NCI-H2196 (cell line): ENCODE measurements around the gene POLR1C.
"Not testable (repeated sequence)": the region's sequence is repeated elsewhere in the genome, so short reads cannot be mapped to it uniquely, and the experiment has no call there.

Source experiments
- DNase-seq: peaks from one replicate; lab custom pipeline; 2025; ENCODE audit not compliant: unreplicated experiment; lab: John Stamatoyannopoulos, UW

The POLR1C gene

DNA sequence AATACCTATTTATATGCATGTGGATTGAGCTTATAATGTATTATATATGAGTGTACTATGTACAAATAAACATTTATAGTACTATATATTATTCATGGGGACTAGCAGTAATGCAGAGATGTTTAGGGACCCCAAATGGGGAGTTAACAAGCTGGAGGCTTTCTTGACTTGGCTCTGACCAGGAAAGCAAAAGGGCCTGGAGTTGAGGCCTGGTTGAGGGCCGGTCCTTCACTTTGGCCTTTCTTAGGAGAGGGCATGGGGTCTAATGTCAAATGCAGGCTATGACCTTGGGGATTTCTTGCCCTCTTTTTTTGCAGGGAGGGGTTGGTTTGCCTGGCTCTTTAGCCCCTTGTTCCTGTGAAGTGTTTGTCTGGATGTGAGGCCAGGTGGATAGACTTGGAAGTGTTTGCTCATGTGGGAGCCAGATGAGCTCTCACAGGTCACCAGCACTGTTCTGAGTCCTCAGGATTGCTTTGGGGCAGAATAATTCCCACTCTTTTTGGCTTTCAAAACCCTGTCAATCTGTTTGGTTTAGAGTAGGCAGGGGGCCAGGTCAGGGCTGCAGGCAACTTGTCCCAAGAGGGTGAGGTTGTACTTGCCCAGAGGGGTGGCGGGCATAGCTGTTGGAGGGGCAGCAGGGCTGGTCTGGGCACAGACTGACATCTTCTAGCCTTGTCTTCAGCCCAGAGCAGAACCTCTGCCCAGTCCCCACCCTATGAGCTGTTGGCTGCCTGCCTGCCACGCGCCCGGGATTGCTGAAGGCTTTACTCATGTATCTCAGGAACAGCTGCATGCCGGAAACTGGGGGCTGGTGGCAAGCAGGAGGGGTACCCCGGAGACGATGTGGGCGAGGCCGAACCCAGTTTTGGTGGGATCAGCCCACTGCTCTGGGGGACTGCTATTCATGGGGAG lies 24.9 kb upstream of the POLR1C start:
- peak; percentile 66 for DNase-seq

DNA sequence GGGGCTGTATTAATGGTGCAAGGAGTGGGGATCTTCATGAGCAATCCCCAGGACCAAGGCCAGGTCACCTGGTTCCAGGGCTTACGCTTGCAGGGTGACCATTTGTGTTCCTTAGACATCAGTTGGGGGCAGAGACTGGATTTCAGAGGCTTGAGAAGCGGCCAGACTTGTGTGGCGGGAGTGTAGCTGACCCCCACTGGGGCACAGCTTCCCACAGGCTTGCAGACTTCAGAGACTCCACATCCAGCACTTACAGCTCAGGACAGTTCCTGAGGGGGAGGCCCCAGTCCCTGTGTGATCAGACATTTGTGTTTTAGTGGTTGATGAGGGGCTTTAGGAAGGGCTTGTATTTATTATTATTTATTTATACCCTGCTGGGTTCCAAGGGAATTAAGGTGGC lies 24.2 kb upstream of the POLR1C start:
- DNase-seq, result no peak

DNA sequence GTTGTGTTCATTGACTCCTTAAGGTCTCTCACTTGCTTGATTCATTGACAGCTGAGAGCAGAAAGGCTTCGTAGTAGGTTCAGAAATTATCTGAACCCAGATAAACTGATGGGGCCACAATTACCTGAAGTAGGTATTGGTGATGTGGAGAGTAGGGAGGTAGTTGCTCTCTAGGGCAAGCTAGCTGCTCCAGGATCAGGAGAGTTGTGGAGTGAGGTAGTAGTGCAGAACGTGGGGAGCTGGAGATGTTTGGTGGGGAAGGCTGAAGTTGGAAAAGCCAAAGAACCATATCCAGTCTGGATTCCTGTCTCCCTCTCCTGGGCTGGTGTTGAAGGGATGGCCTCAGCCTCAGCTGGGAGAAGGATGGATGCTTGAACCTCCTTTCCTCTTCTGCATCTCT lies 23.7 kb upstream of the POLR1C start:
- DNase-seq, result no peak

DNA sequence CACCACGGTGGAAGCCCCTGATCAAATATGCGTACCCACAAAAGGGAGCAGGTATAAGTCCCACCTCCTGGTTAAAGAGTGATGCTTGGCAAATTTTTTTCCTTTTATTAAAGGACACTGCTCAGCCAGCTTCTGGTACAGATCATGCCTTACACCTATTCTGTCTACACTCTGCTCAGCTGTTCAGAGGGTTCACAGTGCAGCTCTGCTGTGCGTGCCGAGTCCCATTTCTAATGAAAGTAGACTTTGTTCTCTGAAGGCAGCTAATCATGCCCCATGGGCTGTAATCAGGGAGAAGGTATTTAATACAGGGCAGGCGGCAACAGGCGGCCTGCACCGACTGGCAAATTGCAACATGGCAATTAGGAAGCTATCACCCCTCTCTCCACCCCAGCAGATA lies 23.1 kb upstream of the POLR1C start:
- no peak for DNase-seq

DNA sequence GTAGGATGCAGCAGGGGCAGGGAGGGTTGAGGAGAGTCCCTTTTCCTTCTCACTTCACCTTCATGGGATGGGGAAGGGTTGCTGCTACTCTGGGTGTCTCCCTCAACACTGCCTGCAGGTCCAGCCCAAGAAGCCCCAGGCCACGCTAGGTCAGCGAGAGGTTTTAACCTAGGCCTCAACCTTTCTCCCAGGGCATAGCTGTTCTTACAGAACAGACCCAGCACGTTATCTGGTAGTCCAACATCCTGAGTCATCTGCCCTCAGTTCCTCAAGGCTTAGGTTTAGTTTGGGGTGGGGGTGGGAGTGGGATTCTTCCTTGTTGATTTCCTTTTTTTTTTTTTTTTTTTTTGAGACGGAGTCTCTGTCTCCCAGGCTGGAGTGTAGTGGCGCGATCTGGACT lies 22.6 kb upstream of the POLR1C start:
- no peak for DNase-seq

DNA sequence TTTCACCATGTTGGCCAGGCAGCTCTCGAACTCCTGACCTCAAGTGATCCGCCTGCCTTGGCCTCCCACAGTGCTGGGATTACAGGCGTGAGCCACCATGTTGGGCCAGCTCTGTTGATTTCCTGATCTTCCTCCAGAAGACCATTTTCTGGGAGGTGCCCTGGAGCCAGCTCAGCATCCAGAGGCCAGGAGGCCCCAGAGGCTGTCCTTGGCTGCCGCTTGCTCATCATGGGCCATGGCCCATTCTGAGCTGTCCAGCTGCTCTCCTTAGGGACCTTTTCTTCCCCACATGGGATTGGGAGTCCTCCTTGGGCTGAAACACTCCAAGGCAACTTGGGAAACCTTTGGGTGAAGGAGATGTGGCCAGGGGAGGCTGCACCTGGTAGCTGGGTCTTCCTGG lies 22.1 kb upstream of the POLR1C start:
- DNase-seq, result no peak

DNA sequence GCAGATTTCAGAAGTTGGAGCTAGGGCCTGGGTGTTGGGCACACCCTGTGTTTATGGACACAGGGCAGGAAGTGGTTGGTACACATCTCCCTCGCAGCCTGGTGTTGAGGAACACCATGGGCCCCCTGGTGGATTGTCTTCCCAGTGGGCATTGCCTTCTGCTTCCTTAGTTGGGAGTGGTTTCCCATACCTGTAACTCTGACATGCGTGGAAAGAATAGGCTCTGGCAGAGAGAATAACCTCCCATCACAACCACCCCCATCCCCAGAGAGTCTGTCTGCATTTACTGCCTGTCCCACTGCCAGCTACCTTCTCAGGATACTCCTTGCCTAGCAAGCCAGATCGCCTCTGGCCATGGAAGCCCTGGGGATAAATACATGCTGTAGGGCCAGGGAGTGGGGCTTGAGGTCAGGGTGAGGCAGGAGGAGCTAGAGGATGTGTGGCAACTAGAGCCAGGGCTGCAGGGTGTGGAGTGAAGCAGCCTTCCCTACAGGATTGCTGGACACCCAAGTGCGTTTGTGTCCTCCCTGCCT lies 21.4 kb upstream of the POLR1C start:
- DNase-seq, result no peak

DNA sequence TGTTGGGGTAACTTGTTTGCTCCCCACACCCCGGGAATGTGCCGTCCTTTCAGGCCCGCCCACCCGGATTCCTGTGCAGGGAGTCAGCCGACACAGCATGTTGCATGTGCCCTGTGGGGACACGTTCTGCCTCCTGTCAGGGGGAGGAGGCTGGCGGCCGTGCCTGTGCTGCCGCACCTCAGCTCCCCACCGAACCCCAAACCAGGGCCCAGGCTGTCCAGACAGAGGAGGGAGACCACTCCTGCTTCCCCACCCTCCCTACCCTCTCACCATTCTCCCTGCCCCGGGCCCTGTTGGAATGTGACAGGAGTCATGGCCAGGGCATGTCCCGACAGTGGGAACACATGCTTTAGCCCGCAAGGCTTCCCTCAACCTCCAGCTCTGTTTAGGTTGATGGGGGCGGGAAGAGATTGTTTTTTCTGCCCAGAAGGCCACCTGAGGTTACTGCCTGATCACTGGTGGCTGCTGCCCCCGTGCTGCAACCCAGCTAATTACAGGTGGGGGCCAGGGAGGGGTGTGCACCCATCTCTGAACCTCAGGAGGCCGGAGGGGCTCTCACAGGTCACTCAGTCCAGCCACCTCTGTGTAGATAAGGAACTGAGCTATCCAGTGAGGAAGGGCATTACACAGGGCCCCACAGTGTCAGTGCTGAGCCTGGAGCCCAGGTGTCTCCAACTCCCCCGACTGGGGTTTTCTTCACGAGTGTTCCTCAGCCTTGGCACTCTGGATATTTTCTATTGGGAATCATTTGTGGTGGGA lies 20.3 kb upstream of the POLR1C start:
- peak; percentile 36 for DNase-seq

DNA sequence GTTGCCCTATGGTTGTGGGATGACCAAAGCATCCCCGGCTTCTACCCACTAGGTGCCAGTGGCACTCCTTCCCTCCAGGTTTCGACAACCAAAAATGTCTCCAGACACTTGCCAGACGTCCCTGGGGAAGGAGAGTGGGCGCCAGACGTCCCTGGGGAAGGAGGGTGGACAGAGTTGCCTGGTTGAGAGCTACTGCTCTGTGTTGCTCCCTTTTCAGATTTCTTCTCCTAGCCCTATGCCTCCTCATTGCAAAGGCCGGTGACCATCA lies 19.8 kb upstream of the POLR1C start:
- no peak for DNase-seq

DNA sequence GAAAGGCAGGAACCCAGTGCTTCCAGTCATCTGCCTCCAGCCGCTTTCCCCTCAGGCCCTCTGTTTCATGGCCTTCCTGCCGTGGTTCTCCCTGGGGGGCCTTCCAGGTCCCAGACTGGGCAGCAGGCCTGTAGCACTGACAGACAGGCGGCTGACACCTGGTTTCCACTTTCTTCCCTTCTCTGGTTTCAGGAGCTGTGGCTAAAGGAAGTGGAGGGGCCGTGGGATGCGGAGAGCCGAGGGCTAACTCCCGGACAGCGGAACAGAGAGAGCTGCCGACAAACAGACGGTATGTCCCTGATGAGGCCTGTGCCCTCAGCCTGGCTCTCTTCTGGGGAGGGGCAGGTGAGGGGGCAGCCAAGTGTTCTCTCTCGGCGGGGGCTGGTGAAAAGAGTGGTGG lies 19.2 kb upstream of the POLR1C start:
- no peak for DNase-seq

DNA sequence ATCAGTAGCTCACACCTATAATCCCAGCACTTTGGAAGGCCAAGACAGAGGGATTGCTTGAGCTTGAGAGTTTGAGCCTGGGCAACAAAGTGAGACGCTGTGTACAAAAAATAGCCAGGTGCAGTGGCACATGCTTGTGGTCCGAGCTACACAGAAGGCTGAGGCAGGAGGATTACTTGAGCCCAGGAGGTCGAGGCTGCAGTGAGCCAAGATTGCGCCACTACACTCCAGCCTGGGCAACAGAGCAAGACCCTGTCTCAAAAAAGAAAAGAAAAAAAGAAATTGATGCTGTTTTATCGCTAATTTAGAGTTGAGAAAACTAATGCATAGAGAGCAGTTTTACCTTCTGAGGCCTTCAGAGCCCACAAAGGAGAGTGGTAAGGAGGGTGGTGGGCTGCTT lies 18.6 kb upstream of the POLR1C start:
- not testable (repeated sequence) for DNase-seq

DNA sequence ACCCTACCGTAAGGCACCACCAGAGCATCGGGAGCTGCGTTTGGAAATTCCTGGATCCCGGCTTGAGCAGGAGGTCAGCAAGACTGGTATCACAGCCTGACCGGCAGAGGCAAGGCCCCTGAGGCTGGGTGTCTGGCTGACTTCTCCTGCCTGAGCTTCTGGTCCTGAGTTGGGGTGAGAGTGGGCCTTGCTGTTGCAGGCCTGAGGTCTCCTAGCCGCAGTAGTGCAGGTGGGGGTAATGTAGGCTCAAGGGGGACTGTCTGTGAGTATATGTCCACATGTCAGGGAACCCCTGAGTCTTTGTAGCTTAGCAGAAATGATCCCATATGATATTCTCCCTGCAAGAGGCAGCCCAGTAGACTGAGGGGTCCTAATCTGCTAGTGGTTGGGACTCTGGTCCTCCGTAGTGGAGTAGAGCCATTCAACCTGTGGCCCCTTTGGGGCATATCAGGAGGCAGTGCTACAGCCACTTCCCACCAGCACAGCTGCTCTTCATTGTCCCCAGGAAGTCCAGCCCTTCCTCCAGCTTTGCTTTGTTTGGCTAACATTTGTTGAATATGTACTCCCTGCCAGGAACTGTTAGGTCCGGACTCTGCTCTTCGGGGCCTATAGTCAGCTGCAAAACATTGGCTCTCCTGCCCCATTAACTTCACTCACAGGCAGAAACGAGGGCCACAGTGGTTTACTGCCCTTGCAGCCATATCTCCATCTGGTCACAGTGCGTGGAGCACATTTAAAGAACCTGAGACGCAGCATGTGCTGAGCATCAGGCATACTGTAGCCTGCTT lies 17.7 kb upstream of the POLR1C start:
- DNase-seq, result no peak

DNA sequence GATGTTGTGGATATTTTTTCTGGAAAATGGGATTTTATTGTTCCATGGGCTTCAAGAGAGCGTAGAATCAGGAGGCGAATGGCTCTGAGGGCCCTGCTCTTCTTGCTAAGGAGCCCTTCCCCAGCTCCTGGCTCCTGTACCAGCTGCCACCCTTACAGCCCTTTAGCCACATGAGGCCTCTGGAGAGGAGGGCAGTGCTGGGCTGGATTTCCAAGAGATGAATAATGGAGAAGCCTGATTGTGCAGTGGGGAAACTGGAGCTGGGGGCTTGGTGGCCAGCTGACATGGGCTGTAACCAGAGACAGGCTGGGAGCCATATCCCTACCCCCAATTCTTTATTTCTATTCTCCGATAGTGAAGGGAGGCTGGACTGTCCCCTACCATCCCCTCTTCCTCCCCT lies 16.0 kb upstream of the POLR1C start:
- DNase-seq, result no peak

DNA sequence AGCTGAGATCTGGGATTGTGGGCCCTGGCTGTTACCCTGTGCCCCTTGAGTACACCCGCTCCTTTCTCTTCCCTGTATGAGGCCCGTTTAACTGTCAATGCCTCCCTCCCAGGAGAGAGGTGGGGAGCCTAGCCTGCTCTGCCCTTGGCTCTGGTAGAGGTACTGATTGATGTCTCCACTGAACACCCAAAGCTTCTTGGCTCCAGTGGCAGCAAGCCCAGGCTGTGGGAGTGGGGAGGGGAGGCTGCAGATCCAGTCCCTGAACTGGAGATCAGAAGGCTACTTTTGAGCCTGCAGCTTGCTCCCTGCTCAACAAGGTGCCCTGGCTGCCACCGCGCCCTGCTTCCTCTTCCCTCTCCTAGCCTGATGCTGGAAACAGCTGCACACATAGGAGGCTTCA lies 14.2 kb upstream of the POLR1C start:
- no peak for DNase-seq

DNA sequence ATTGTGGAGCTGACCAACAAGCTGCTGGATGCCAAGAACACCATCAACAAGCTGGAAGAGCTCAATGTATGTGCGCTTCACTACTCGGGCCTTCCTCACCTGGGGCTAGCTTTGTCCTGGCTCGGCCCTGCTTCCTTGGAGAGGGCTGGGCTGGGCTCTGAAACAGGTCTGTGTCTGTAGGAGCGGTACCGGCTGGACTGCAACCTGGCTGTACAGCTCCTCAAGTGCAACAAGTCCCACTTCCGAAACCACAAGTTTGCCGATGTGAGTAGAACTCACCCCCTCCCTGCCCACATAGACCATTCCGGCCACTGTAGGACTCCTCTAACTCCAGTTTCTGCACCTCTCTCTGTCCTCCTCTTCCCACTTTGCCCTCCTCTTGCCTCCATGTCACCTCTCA lies 13.4 kb upstream of the POLR1C start:
- DNase-seq, result no peak

DNA sequence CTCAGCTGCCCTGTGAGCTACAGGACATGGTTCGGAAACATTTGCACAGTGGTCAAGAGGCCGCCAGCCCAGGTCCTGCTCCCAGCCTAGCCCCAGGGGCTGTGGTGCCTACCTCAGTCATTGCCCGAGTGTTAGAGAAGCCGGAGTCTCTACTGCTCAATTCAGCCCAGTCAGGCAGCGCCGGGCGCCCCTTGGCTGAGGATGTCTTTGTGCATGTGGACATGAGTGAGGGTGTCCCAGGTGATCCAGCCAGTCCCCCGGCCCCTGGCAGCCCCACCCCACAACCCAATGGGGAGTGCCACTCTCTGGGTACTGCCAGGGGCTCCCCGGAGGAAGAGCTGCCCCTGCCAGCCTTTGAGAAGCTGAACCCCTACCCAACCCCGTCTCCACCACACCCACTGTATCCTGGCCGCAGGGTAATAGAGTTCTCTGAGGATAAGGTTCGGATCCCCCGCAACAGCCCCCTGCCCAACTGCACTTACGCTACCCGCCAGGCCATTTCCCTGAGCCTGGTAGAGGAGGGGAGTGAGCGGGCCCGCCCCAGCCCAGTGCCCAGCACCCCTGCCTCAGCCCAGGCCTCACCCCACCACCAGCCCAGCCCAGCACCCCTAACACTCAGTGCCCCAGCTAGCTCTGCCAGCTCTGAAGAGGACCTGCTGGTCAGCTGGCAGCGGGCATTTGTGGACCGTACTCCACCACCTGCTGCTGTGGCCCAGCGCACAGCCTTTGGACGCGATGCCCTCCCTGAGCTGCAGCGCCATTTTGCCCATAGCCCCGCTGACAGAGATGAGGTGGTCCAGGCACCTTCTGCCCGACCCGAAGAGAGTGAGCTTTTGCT lies 11.9 kb upstream of the POLR1C start:
- DNase-seq, result no peak

DNA sequence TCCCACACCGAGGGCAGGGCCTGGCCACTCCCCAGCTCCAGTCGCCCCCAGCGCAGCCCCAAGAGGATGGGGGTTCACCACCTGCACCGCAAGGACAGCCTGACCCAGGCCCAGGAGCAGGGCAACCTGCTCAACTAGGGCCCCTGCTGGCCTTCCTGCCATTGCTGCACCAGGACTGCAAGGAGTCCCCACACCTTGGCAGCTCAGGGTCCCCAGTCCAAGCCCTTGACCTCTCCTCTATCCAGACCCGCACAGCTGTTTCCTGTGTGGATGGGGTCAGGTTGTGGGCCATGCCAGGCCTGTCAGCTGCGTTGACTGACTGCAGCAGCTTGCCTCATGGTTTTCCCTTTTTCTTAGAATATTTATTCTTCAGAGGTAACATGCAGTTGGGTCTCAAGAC lies 11.2 kb upstream of the POLR1C start:
- DNase-seq, result no peak

DNA sequence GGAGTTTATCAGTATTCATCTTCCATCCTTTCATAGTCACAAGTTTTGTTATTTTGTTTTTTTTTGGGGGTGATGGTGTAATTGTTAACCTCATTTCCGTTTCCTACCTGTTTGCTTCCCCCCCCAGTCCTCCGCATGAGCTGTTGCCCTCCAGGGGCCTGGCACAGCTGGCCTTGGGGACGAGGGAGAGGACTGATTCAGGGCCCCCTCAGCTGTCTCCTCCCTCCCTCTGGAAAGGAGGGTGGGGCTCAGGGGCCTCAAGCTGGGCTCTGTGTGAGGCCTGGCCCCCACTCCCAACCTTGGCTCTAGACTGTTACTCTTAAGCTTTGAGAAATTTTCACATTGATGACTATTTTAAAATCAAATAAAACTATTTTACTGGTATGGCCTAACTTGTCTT lies 10.7 kb upstream of the POLR1C start:
- no peak for DNase-seq

DNA sequence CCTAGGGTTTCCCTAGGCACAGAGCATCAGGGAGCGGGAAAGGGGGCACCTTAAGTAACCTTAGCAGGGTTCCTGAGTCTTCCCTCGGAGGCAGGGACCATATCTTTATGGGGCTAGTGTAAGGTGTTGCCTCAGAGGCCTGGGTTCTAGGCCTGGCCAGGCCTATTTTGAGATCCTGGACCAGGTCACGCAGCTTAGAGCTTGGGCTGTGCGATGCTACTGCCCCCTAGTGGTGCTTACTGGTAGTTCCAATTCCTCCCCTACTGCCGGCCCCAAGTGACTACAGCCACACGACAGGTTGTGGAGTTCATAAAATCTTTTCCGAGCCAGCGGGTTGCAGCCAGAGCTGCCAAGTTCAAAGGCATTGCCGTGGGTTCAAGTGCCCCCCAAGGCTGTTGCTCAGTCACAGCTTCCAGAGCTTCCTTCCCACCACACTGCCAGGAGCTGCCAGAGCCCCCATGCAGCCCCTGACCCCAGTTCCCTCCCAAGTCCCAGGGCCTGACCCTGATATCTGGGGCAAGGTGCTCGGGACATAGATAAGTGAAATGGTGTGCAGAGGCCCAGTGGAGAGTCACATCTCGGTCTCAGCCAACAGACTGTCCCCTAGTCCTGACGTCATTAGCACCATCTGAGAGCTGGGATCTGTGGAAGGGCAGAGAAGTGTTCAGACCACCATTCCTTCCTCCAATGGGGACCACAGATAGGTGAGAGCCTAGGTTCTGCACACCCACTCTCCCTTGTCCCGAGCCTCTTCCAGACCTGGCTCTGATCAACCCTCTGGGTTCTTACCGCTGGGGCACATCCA lies 10.0 kb upstream of the POLR1C start:
- DNase-seq, result peak; percentile 81
